Neuronal stem cell (in vitro differentiated cells): ENCODE results near the gene XCL1.
"Not testable (repeated sequence)": the region's sequence is repeated elsewhere in the genome, so short reads cannot be mapped to it uniquely, and the experiment has no call there.

Experiments
- DNase-seq: peaks from one replicate; pipeline ENCODE4 v3.0.0-alpha.2; 2013; ENCODE audit warnings: low spot score
- H2AFZ ChIP-seq: one replicate; pipeline ENCODE4 v1.6.1; 2013; ENCODE audit warnings: mild to moderate bottlenecking, low read length, inconsistent platforms
- H2AK5ac ChIP-seq: 2 replicates; pipeline ENCODE4 v1.6.1; 2013; ENCODE audit warnings: low read depth, mild to moderate bottlenecking, inconsistent platforms, low read length, moderate library complexity, mixed read lengths
- H2BK120ac ChIP-seq: 2 replicates; pipeline ENCODE4 v1.6.1; 2013; ENCODE audit warnings: low read depth, mild to moderate bottlenecking, inconsistent platforms, low read length, moderate library complexity, mixed read lengths
- H2BK12ac ChIP-seq: one replicate; pipeline ENCODE4 v1.6.1; 2013; ENCODE audit warnings: low read length, inconsistent platforms
- H2BK15ac ChIP-seq: 2 replicates; pipeline ENCODE4 v1.6.1; 2013; ENCODE audit warnings: mild to moderate bottlenecking, low read length, inconsistent platforms, mixed read lengths
- H2BK5ac ChIP-seq: one replicate; pipeline ENCODE4 v1.6.1; 2013; ENCODE audit warnings: inconsistent platforms, mild to moderate bottlenecking, low read length, moderate library complexity
- H3K14ac ChIP-seq: one replicate; pipeline ENCODE4 v1.6.1; 2013; ENCODE audit warnings: low read length, inconsistent platforms
- H3K18ac ChIP-seq: 2 replicates; pipeline ENCODE4 v1.6.1; 2013; ENCODE audit warnings: low read length, inconsistent platforms
- H3K23ac ChIP-seq: 2 replicates; pipeline ENCODE4 v1.6.1; 2013; ENCODE audit warnings: low read depth, mild to moderate bottlenecking, mixed read lengths, low read length, inconsistent platforms; ENCODE audit not compliant: poor library complexity
- H3K27ac ChIP-seq: replicated peaks from 3 replicates; pipeline ENCODE4 v1.5.1; 2013; ENCODE audit warnings: low read length, inconsistent platforms
- H3K27me3 ChIP-seq, 3 experiments: 2 replicates each; pipeline ENCODE4 v1.6.1; 2013; ENCODE audit warnings: low read length in 3 of 3, mild to moderate bottlenecking in 2 of 3, inconsistent platforms in 1 of 3, low read depth in 1 of 3, mixed read lengths in 1 of 3, moderate library complexity in 1 of 3; ENCODE audit not compliant: control insufficient read depth in 3 of 3, insufficient read depth in 3 of 3
- H3K36me3 ChIP-seq, 2 donors: replicated peaks in 1 of 2; 2 replicates each; pipeline ENCODE4 v1.6.1; 2013; ENCODE audit warnings: low read length in 2 of 2; ENCODE audit not compliant: control insufficient read depth in 2 of 2, insufficient read depth in 2 of 2
- H3K4ac ChIP-seq: 2 replicates; pipeline ENCODE4 v1.6.1; 2013; ENCODE audit warnings: inconsistent platforms, mild to moderate bottlenecking, low read length, moderate library complexity
- H3K4me1 ChIP-seq, 2 donors: 1 replicate in 1 of 2; 2 replicates in 1 of 2; pipeline ENCODE4 v1.6.1; 2013; ENCODE audit warnings: low read length in 2 of 2, low read depth in 1 of 2; ENCODE audit not compliant: control insufficient read depth in 2 of 2, insufficient read depth in 1 of 2
- H3K4me2 ChIP-seq: one replicate; pipeline ENCODE4 v1.6.1; 2013; ENCODE audit warnings: mild to moderate bottlenecking, low read length, inconsistent platforms; ENCODE audit not compliant: insufficient read depth, poor library complexity, severe bottlenecking
- H3K4me3 ChIP-seq, 2 donors: 2 replicates each; pipeline ENCODE4 v1.5.1; 2013; ENCODE audit warnings: low read length in 2 of 2, mild to moderate bottlenecking in 2 of 2, inconsistent platforms in 1 of 2, moderate library complexity in 1 of 2
- H3K79me1 ChIP-seq: one replicate; pipeline ENCODE4 v1.6.1; 2013; ENCODE audit warnings: low read depth, mild to moderate bottlenecking, inconsistent platforms, low read length, moderate library complexity
- H3K9ac ChIP-seq: one replicate; pipeline ENCODE4 v1.6.1; 2013; ENCODE audit warnings: mild to moderate bottlenecking, low read depth, low read length, inconsistent platforms; ENCODE audit not compliant: poor library complexity
- H3K9me3 ChIP-seq, 2 donors: replicated peaks in 1 of 2; 2 replicates each; pipeline versions ENCODE3 to v1.6.1; 2013; ENCODE audit warnings: low read length in 2 of 2, mild to moderate bottlenecking in 2 of 2, inconsistent platforms in 1 of 2, low read depth in 1 of 2, mixed read lengths in 1 of 2, moderate library complexity in 1 of 2; ENCODE audit not compliant: control insufficient read depth in 2 of 2, insufficient read depth in 1 of 2
- H4K8ac ChIP-seq: one replicate; pipeline ENCODE4 v1.6.1; 2013; ENCODE audit warnings: low read depth, mild to moderate bottlenecking, inconsistent platforms, low read length, moderate library complexity
- H4K91ac ChIP-seq: one replicate; pipeline ENCODE4 v1.6.1; 2013; ENCODE audit warnings: low read length, low read depth, mild to moderate bottlenecking, inconsistent platforms; ENCODE audit not compliant: poor library complexity
- WGBS, 2 donors: extraction: QIAGEN DNeasy Blood & Tissue Kit; methylation state at CpG; one replicate each; pipeline ENCODE4 v1.1.7; 2013; ENCODE audit warnings: missing lambda C conversion rate in 2 of 2, mixed read lengths in 1 of 2; ENCODE audit not compliant: insufficient read length in 2 of 2, insufficient replicate concordance in 1 of 2; ENCODE audit errors: extremely low coverage in 2 of 2; 5-methylcytosine and 5-hydroxymethylcytosine counted together

The XCL1 gene

DNA sequence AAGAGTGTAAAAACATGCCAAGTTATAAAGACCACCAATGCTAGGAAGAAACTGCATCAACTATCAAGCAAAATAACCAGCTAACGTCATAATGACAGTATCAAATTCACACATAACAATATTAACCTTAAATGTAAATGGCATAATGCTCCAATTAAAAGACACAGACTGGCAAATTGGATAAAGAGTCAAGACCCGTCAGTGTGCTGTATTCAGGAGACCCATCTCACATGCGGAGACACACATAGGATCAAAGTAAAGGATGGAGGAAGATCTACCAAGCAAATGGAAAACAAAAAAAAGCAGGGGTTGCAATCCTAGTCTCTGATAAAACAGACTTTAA lies 29.9 kb upstream of the XCL1 start:
- not testable (repeated sequence) for H3K9me3 ChIP-seq, H3K18ac ChIP-seq, H3K4ac ChIP-seq, H3K36me3 ChIP-seq, H3K4me2 ChIP-seq, H4K91ac ChIP-seq, H2BK5ac ChIP-seq, H3K23ac ChIP-seq, H2BK12ac ChIP-seq, H3K79me1 ChIP-seq, H3K9ac ChIP-seq, H3K4me3 ChIP-seq, H3K27ac ChIP-seq, H4K8ac ChIP-seq, H3K14ac ChIP-seq, H3K27me3 ChIP-seq, H2BK15ac ChIP-seq, H2AFZ ChIP-seq, DNase-seq, H2AK5ac ChIP-seq, H2BK120ac ChIP-seq, H3K4me1 ChIP-seq
- WGBS, 2 donors, result no CpG with 5 or more reads among the region's 3 CpGs

- Histone ChIP-seq H3K18ac (no peak overlapping the region), H3K27ac (no peak overlapping the region), H3K9ac (no peak overlapping the region), H3K36me3 (no peaks in the 10 kb centered on the region), H2AK5ac (no peak overlapping the region), H2AFZ (no peak overlapping the region), H3K79me1 (no peaks in the 10 kb centered on the region), H2BK15ac (no peak overlapping the region), H3K14ac (no peak overlapping the region), H3K27me3 (no peaks in the 10 kb centered on the region), H4K91ac (no peak overlapping the region), H3K4ac (no peak overlapping the region), H3K9me3 (no peaks in the 10 kb centered on the region), H2BK12ac (no peak overlapping the region), H3K4me2 (no peak overlapping the region), H3K23ac (no peak overlapping the region), H3K4me1 (no peaks in the 10 kb centered on the region), H2BK120ac (no peak overlapping the region), H4K8ac (no peak overlapping the region), H2BK5ac (no peak overlapping the region), H3K4me3 (no peak overlapping the region)
- WGBS, 2 donors, result no CpG with 5 or more reads among the region's 1 CpG
- DNase-seq, result no peak
These were observed 25.4 kb upstream of the XCL1 start for GRCh38 chr1:168550971-168551370.

DNA sequence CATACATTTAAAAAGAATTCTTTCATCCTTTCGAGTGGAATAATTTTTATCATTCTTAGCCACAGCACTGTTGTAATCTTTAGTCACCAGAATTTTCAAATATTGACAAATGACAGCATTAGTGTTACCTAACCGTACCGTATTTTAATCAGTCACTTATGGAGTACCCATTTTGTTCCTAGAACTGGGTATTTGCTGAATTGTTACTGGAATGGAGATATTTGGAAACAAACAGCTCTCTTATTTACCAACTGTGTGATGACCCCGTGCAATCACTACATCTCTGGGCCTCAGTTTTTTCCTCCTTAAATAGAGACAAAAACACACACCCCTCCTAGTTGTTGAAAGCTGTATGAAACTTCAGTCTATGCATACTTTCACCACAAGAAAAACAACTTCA lies 24.7 kb upstream of the XCL1 start:
- H3K9ac ChIP-seq, result no peak overlapping the region
- H3K27me3 ChIP-seq, result no peaks in the 10 kb centered on the region
- no peak overlapping the region for H2BK120ac ChIP-seq
- no peak overlapping the region for H2BK12ac ChIP-seq
- no peaks in the 10 kb centered on the region for H3K9me3 ChIP-seq
- no peak overlapping the region for H2AFZ ChIP-seq
- no peak overlapping the region for H2BK5ac ChIP-seq
- H4K8ac ChIP-seq, result no peak overlapping the region
- no peaks in the 10 kb centered on the region for H3K4me1 ChIP-seq
- no peak overlapping the region for H3K4me3 ChIP-seq
- H3K27ac ChIP-seq, result no peak overlapping the region
- no CpG with 5 or more reads among the region's 4 CpGs for WGBS, 2 donors
- no peak overlapping the region for H2AK5ac ChIP-seq
- no peak overlapping the region for H3K18ac ChIP-seq
- no peak overlapping the region for H3K4ac ChIP-seq
- H3K36me3 ChIP-seq, result no peaks in the 10 kb centered on the region
- no peak overlapping the region for H4K91ac ChIP-seq
- H2BK15ac ChIP-seq, result no peak overlapping the region
- no peak overlapping the region for H3K23ac ChIP-seq
- H3K79me1 ChIP-seq, result no peaks in the 10 kb centered on the region
- H3K14ac ChIP-seq, result no peak overlapping the region
- H3K4me2 ChIP-seq, result no peak overlapping the region
- no peak for DNase-seq

DNA sequence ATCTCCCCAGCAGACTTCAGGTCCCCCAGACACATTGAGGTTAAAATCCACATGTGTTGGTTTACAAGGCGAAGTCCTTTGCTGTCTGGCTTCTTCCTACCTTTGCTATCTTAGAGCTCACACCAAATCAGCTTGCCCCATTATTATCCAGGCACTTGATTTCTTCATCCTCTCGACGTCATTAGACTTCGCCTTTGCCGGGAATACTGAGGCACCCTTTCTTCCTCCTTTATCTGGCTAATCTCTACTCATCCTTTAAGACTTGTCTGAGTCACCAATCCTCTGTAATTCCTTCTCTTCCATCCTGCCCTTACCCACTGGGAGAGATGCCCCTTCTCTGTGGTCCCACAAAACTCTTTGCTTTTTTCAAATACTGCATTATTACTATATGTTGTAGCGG lies 23.4 kb upstream of the XCL1 start:
- Histone ChIP-seq H3K4me1 (no peaks in the 10 kb centered on the region), H2AFZ (no peak overlapping the region), H3K4me3 (no peak overlapping the region), H3K36me3 (no peaks in the 10 kb centered on the region), H3K18ac (no peak overlapping the region), H3K4ac (no peak overlapping the region), H4K91ac (no peak overlapping the region), H3K9me3 (no peaks in the 10 kb centered on the region), H3K9ac (no peak overlapping the region), H3K14ac (no peak overlapping the region), H2BK5ac (no peak overlapping the region), H2BK15ac (no peak overlapping the region), H3K79me1 (no peaks in the 10 kb centered on the region), H2AK5ac (no peak overlapping the region), H3K27me3 (no peaks in the 10 kb centered on the region), H3K23ac (no peak overlapping the region), H2BK120ac (no peak overlapping the region), H4K8ac (no peak overlapping the region), H3K4me2 (no peak overlapping the region), H2BK12ac (no peak overlapping the region), H3K27ac (no peak overlapping the region)
- no peak for DNase-seq
- WGBS, 2 donors, result no CpG with 5 or more reads among the region's 6 CpGs
